HFFc6 (cell line): ENCODE results near the gene NXPH4. TPM values are rescaled to one million over a fixed set of nuclear protein-coding genes. Genes with fewer than 3 reads are reported as not detected.
A peak's percentile ranks its signal among the peaks of the same experiment; 100 is the strongest.

Experiments
- DNase-seq: peaks from one replicate; pipeline ENCODE4 v3.0.0-alpha.2; 2018
- H3K27ac Mint-ChIP-seq: 2 replicates; pipeline ENCODE4 v1.8.0; 2020; ENCODE audit warnings: mild to moderate bottlenecking, mixed read lengths
- H3K27me3 Mint-ChIP-seq: 2 replicates; pipeline ENCODE4 v1.8.0; 2021; ENCODE audit warnings: mild to moderate bottlenecking, moderate library complexity, mixed read lengths; ENCODE audit not compliant: insufficient read depth
- H3K36me3 Mint-ChIP-seq: 2 replicates; pipeline ENCODE4 v1.8.0; 2021; ENCODE audit warnings: low read depth, mixed read lengths
- H3K4me1 Mint-ChIP-seq: 2 replicates; pipeline ENCODE4 v1.8.0; 2020; ENCODE audit warnings: low read depth, mixed read lengths
- H3K4me3 Mint-ChIP-seq: 2 replicates; pipeline ENCODE4 v1.8.0; 2020; ENCODE audit warnings: mild to moderate bottlenecking, moderate library complexity, mixed read lengths
- H3K9me3 Mint-ChIP-seq: 2 replicates; pipeline ENCODE4 v1.8.0; 2020; ENCODE audit warnings: mild to moderate bottlenecking, mixed read lengths
- total RNA-seq, 6 experiments: library from RNA; stranded (reverse); fragmentation: NEBNext Ultra II Directional; extraction: Animal tissue kit (Norgen Biotek cat#: 25700); gene quantifications; 2 replicates in 1 of 6; 3 replicates in 5 of 6; pipeline ENCODE4 v1.2.3, GENCODE V29; 2021
- TF ChIP-seq, protein P1 (sequence below): fragments of 200-600 bp; sonication (generic); IDR thresholded peaks from 2 replicates; pipeline ENCODE4 v1.5.0; 2021; ENCODE audit warnings: antibody characterized with exemption, mild to moderate bottlenecking

Gene NXPH4
- total RNA-seq, 6 experiments from 2014 or later = 2.9 to 8.2 (median 3.9) TPM

- H3K27ac Mint-ChIP-seq = peak overlapping the region; percentile 18; the same call in 1 of the 2 replicates
- TF ChIP-seq, protein P1, sequence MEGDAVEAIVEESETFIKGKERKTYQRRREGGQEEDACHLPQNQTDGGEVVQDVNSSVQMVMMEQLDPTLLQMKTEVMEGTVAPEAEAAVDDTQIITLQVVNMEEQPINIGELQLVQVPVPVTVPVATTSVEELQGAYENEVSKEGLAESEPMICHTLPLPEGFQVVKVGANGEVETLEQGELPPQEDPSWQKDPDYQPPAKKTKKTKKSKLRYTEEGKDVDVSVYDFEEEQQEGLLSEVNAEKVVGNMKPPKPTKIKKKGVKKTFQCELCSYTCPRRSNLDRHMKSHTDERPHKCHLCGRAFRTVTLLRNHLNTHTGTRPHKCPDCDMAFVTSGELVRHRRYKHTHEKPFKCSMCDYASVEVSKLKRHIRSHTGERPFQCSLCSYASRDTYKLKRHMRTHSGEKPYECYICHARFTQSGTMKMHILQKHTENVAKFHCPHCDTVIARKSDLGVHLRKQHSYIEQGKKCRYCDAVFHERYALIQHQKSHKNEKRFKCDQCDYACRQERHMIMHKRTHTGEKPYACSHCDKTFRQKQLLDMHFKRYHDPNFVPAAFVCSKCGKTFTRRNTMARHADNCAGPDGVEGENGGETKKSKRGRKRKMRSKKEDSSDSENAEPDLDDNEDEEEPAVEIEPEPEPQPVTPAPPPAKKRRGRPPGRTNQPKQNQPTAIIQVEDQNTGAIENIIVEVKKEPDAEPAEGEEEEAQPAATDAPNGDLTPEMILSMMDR = peak; percentile 92
- H3K4me1 Mint-ChIP-seq = peaks cover 42% of the 10 kb centered on the region
- peaks cover 38% of the 10 kb centered on the region for H3K36me3 Mint-ChIP-seq
- peaks cover 22% of the 10 kb centered on the region for H3K27me3 Mint-ChIP-seq
- peak; percentile 67 for DNase-seq
- H3K4me3 Mint-ChIP-seq = no peak overlapping the region; the same call in 1 of the 2 replicates
- H3K9me3 Mint-ChIP-seq = peaks cover 3% of the 10 kb centered on the region; the same call in 1 of the 2 replicates
Observed at GRCh38 chr12:57175428-57176138, 41.0 kb upstream of the NXPH4 start.

- no peak for DNase-seq
- peaks cover 37% of the 10 kb centered on the region for H3K4me1 Mint-ChIP-seq
- H3K27ac Mint-ChIP-seq = 0 out of 2 replicates have a peak overlapping the region, but pooled peaks have one; percentile 57
- no peak overlapping the region; the same call in 1 of the 2 replicates for H3K4me3 Mint-ChIP-seq
- peaks cover 38% of the 10 kb centered on the region for H3K36me3 Mint-ChIP-seq
- H3K9me3 Mint-ChIP-seq = peaks cover 3% of the 10 kb centered on the region; the same call in 1 of the 2 replicates
- TF ChIP-seq, protein P1 = peak; percentile 53
- H3K27me3 Mint-ChIP-seq = peaks cover 22% of the 10 kb centered on the region
Observed at GRCh38 chr12:57176139-57176477, 40.5 kb upstream of the NXPH4 start.

DNA sequence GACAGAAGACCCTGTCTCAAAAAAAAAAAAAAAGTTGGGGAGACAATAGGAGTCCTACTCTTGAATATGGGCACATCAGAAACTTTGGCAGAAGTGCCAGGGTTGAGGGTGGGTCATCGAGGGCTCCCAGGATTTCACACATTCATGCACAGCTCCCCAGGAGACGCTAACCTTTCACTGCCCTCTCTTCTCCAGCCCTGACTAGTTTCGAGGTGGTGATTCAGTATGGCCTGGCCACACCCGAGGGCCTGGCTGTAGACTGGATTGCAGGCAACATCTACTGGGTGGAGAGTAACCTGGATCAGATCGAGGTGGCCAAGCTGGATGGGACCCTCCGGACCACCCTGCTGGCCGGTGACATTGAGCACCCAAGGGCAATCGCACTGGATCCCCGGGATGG, 39.7 kb upstream of the NXPH4 start:
- no peak overlapping the region for H3K4me3 Mint-ChIP-seq
- peak overlapping the region; percentile 57 for H3K27ac Mint-ChIP-seq
- no peak for DNase-seq
- H3K4me1 Mint-ChIP-seq = peaks cover 30% of the 10 kb centered on the region
- TF ChIP-seq, protein P1 = no peak
- H3K27me3 Mint-ChIP-seq = peaks cover 22% of the 10 kb centered on the region
- H3K36me3 Mint-ChIP-seq = peaks cover 45% of the 10 kb centered on the region
- H3K9me3 Mint-ChIP-seq = peaks cover 3% of the 10 kb centered on the region; the same call in 1 of the 2 replicates

GRCh38 chr12:57177354-57177753, 39.2 kb upstream of the NXPH4 start:
- TF ChIP-seq, protein P1 = no peak

GRCh38 chr12:57178213-57178612, 38.4 kb upstream of the NXPH4 start:
- TF ChIP-seq, protein P1 = no peak
- Mint-ChIP-seq H3K4me1 (peaks cover 24% of the 10 kb centered on the region), H3K27me3 (peaks cover 20% of the 10 kb centered on the region), H3K36me3 (peaks cover 43% of the 10 kb centered on the region), H3K4me3 (no peak overlapping the region), H3K27ac (no peak overlapping the region; the same call in 1 of the 2 replicates), H3K9me3 (peaks cover under 1% of the 10 kb centered on the region; the same call in 1 of the 2 replicates)
- DNase-seq = no peak

More at GRCh38 chr12:57177354-57177753, 39.2 kb upstream of the NXPH4 start:
- H3K4me3 Mint-ChIP-seq = no peak overlapping the region
- H3K27ac Mint-ChIP-seq = peak overlapping the region; percentile 57; the same call in 1 of the 2 replicates
- H3K4me1 Mint-ChIP-seq = peaks cover 26% of the 10 kb centered on the region
- peaks cover 3% of the 10 kb centered on the region; the same call in 1 of the 2 replicates for H3K9me3 Mint-ChIP-seq
- peaks cover 25% of the 10 kb centered on the region for H3K27me3 Mint-ChIP-seq
- H3K36me3 Mint-ChIP-seq = peaks cover 45% of the 10 kb centered on the region
- no peak for DNase-seq
